Fibroblast of peridontal ligament (primary cell): ENCODE data around the gene NDUFA13.

ENCODE experiments used
- DNase-seq: peaks from one replicate; pipeline ENCODE4 v3.0.0-alpha.2; 2010; ENCODE audit errors: extremely low read depth

Gene NDUFA13

GRCh38 chr19:19507354-19507753 lies 8.7 kb upstream of the NDUFA13 start:
- no peak for DNase-seq

GRCh38 chr19:19508217-19508616 lies 7.8 kb upstream of the NDUFA13 start:
- no peak for DNase-seq

GRCh38 chr19:19510432-19510831 lies 5.6 kb upstream of the NDUFA13 start:
- no peak for DNase-seq

GRCh38 chr19:19513682-19514081 lies 2.3 kb upstream of the NDUFA13 start:
- no peak for DNase-seq

GRCh38 chr19:19514215-19514657 lies 1.8 kb upstream of the NDUFA13 start:
- DNase-seq, result no peak

- DNase-seq, result no peak
These were observed 964 bp upstream of the NDUFA13 start, which contains the start of gene TSSK6 for GRCh38 chr19:19514881-19515641. TSS of gene TSSK6 (minus strand) at chr19:19515548. CDS start at chr19:19515427, 121 bp downstream.

GRCh38 chr19:19517235-19517619 lies 1.2 kb downstream of the NDUFA13 start:
- no peak for DNase-seq

GRCh38 chr19:19520989-19521388 lies 5.0 kb downstream of the NDUFA13 start:
- DNase-seq, result no peak

GRCh38 chr19:19523177-19523576 lies 7.2 kb downstream of the NDUFA13 start:
- no peak for DNase-seq

- no peak for DNase-seq
These were observed 8.0 kb downstream of the NDUFA13 start for GRCh38 chr19:19524053-19524452.

GRCh38 chr19:19525611-19526380 lies 9.8 kb downstream of the NDUFA13 start:
- no peak for DNase-seq

- no peak for DNase-seq
These were observed 10.8 kb downstream of the NDUFA13 start for GRCh38 chr19:19526581-19527370.

GRCh38 chr19:19527371-19527656 lies 11.3 kb downstream of the NDUFA13 start:
- DNase-seq, result no peak

GRCh38 chr19:19527674-19528625 lies 11.9 kb downstream of the NDUFA13 start:
- DNase-seq, result no peak

- no peak for DNase-seq
These were observed 12.9 kb downstream of the NDUFA13 start, which contains the start of gene YJEFN3 for GRCh38 chr19:19528721-19529490. TSS of gene YJEFN3 (plus strand) at chr19:19528911. CDS start at chr19:19528933, 22 bp downstream.

- DNase-seq, result no peak
These were observed 13.9 kb downstream of the NDUFA13 start for GRCh38 chr19:19529783-19530422.

GRCh38 chr19:19530423-19530804 lies 14.4 kb downstream of the NDUFA13 start:
- no peak for DNase-seq

- no peak for DNase-seq
These were observed 14.9 kb downstream of the NDUFA13 start for GRCh38 chr19:19530889-19531288.

- peak; percentile 57 for DNase-seq
These were observed 16.2 kb downstream of the NDUFA13 start for GRCh38 chr19:19531951-19532805.
